Astrocyte (in vitro differentiated cells and primary cell): ENCODE measurements around the gene COG3.

Experiments used
- CTCF ChIP-seq: IDR thresholded peaks from 2 replicates; pipeline ENCODE4 v1.5.1; 2011; ENCODE audit warnings: low read depth, mild to moderate bottlenecking, inconsistent platforms, low read length, moderate library complexity; ENCODE audit not compliant: insufficient read depth
- EZH2 ChIP-seq: IDR thresholded peaks from 2 replicates; pipeline ENCODE4 v1.6.1; 2012; ENCODE audit warnings: mild to moderate bottlenecking, low read length, inconsistent platforms; ENCODE audit not compliant: insufficient read depth

GRCh38 chr13:45538382-45538781, 73.6 kb downstream of the COG3 start:
- TF ChIP-seq EZH2 (no peak), CTCF (no peak)
